Measurements from ENCODE around the gene NCAPH2. TPM values are rescaled to one million over a fixed set of nuclear protein-coding genes. Genes with fewer than 3 reads are reported as not detected.

Gene NCAPH2
- polyA plus RNA-seq, 3 donors: 23.6 to 35.0 (median 31.3) TPM

- no peak overlapping the region for H3K27ac ChIP-seq (ENCODE audit: low read depth, low read length)
- 79 to 89% (median 87%) methylated on average over 7 of the region's 8 CpGs for WGBS, 3 donors
Measured at GRCh38 chr22:50535113-50535512, 27.1 kb downstream of the NCAPH2 start.

DNA sequence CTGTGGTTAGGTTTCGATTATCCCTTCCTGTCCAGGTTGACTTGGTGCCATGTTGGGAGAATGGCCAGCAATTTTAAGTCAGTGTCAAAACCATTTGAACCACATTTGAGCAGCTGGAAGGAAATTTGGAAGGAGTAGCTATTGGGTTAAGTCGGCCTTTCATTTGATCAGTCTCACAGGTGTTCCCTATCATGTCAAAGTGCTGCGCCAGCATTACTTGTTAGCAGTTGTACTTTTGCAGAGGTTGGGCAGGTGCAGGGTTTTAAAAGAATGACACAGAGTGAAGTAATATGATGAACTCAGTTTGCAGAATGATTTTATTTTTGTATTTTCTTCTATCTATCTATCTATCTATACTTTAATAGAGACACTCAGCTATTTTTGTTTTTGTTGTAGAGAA lies 28.2 kb downstream of the NCAPH2 start:
- WGBS, 3 donors: 66 to 74% (median 73%) methylated on average over 3 of the region's 3 CpGs
- H3K27ac ChIP-seq (ENCODE audit: low read depth, low read length): no peak overlapping the region

DNA sequence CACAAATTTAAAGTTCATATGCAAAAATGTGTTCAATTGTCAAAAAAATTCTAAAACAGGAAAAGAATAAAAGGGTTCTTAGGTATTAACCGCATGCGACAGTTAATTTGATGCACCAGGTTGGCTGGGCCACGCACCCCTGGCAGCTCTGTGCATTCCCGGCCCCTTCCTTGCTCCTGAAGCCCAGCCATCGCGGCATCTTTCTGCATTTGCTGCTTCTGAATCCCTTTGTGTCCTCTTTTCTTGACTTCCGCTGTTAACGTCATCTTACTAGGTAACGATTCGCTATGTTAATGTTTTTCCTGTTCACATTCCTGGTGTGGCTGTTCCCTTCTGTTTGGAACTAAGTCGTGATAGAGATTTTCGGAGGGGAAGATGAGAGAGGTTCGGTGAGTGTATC lies 29.7 kb downstream of the NCAPH2 start:
- WGBS, 3 donors: 81 to 84% (median 82%) methylated on average over 13 of the region's 13 CpGs
- H3K27ac ChIP-seq (ENCODE audit: low read depth, low read length): peak overlapping the region; percentile 93

DNA sequence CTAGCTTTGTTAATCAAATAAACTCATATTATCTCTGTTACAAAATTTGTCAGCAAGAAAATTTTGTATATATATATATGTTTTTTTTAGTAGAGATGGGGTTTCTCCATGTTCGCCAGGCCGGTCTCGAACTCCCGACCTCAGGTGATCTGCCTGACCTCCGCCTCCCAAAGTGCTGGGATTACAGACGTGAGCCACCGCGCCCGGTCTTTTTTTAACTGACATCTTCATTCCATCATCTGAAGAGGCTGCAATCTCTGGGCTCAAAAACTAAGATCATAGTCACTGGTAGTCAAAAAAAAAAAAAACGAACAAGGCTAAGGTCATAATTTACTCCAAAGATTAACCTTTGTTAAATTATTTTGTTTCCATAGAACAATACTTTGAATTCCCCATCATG lies 32.4 kb downstream of the NCAPH2 start:
- no peak overlapping the region for H3K27ac ChIP-seq (ENCODE audit: low read depth, low read length)
- 75 to 81% (median 80%) methylated on average over 10 of the region's 10 CpGs for WGBS, 3 donors

GRCh38 chr22:50541667-50542026 lies 33.6 kb downstream of the NCAPH2 start:
- peak overlapping the region; percentile 48 for H3K27ac ChIP-seq (ENCODE audit: low read depth, low read length)
- WGBS, 3 donors: 43 to 92% (median 51%) methylated on average over 5 of the region's 5 CpGs

DNA sequence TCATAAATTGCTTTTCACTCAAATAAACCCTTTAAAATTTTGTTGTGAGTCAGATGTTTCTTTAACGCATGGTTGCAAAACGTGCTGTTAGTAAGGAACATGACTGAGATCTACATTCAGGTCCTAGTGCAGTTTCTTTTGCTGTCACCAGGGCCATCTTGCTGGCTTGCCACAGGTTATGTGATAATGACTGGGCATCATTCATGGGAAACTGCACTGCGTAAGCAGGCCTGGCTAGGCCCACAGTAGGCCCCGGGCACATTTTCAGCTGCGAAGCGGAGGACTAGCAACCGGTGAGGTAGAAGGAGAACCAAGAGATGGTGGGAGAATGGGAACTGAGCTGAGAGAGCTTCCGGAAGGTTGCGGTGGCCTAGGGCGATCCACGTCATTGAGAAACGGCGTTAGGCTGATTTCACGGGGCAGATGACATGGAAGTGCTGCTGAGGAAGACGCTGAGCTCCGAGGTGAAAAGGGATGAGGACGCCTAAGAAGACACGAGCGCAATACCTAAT lies 34.4 kb downstream of the NCAPH2 start:
- H3K27ac ChIP-seq (ENCODE audit: low read depth, low read length): peak overlapping the region; percentile 17
- WGBS, 3 donors: 58 to 92% (median 67%) methylated on average over 19 of the region's 19 CpGs

- H3K27ac ChIP-seq (ENCODE audit: low read depth, low read length): no peak overlapping the region
Measured at GRCh38 chr22:50544078-50544745, 36.2 kb downstream of the NCAPH2 start.

GRCh38 chr22:50544746-50545253 lies 36.8 kb downstream of the NCAPH2 start:
- 61 to 77% (median 72%) methylated on average over 5 of the region's 5 CpGs for WGBS, 3 donors
- no peak overlapping the region for H3K27ac ChIP-seq (ENCODE audit: low read depth, low read length)

More at GRCh38 chr22:50544078-50544745, 36.2 kb downstream of the NCAPH2 start:
- 3 to 7% (median 6%) methylated on average over 52 of the region's 52 CpGs for WGBS, 3 donors

- H3K27ac ChIP-seq (ENCODE audit: low read depth, low read length): no peak within 1 kb of the TSS
- WGBS, 3 donors: 62 to 71% (median 64%) methylated on average over 9 to 10 of the region's 10 CpGs
Measured at GRCh38 chr22:50545522-50546325, 37.7 kb downstream of the NCAPH2 start, which contains the start of gene KLHDC7B. TSS of gene KLHDC7B (plus strand) at chr22:50545899. CDS start at chr22:50546244, 345 bp downstream.

DNA sequence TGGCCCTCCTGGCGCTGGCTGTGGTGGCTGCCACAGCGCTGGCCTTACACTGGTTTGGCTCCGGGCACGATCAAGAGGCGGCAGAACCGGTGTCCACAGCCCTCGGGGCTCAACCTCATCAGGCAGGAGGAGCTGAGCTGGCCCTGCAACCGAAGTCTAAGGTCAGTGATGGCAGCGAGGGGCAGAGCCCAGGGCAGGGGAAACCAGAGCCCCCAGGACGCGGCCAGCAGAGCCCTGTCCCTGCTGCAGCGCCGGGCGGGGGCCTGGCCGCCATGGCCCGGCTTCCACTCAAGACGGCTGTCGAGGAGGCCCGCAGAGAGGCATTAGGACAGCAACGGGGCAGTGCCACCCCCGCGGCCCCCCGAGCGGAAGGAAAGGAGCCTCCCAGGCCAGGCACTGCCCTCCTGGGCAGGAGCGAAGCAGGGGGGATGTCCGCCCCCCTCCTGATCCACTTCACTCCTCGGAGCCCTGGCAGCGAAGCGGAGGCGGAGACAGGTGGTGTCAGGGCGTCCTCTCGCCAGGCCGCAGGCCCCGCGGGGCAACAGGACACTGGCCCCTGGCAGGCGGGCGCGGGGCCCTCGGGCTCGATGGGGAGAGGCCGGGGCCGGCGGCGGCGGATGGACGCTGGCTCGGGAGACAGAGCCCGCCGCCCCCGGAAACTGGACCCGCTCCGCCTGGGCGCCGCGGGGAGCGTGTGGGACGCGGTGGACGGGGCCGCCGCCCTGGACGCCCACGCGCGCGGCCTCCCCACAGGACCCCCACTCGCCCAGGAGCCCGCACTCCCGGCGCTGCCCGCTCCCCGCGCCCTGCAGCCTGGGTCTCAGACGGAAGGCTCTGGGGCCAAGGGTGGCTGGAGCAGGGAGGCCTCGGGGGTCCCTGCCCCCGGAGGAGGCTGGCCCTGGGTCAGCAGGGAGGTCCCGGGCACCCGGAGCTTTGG lies 38.6 kb downstream of the NCAPH2 start:
- H3K27ac ChIP-seq (ENCODE audit: low read depth, low read length): no peak overlapping the region
- WGBS, 3 donors: 52 to 65% (median 61%) methylated on average over 40 to 78 of the region's 78 CpGs

DNA sequence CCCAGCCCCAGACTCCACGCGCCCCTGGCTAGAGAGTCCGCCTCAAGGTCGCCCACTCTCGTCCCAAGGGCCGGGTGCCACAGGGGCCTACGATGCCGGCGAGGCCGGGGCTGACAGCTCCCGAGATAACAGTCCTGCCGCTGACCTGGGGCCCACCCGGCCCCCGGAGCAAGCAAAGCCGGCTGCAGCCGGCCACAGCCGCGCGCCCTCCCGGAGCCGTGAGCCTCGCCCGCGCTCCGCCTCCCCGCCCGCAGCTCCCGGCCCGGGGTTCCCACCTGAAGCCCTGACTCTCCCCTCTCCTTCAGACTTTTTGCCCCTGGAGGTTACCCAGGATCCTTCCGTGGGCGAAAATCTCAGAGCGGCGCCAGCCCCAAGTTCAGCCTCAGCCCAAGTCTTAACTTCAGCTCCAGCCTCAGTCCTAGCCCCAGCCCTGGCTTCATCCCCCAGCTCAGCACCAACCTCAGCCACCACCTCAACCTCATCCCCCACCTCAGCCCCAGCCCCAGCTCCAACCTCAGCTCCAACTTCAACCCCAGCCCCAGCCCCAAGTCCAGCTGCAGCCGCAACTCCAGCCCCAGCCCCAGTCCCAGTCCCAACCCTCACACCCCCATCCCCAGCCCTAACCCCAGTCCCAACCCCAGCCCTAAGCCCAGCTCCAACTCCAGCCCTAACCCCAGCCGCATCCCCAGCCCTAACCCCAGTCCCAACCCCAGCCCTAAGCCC lies 39.4 kb downstream of the NCAPH2 start:
- H3K27ac ChIP-seq (ENCODE audit: low read depth, low read length): no peak overlapping the region
- 27 to 36% (median 36%) methylated on average over 21 to 35 of the region's 35 CpGs for WGBS, 3 donors

DNA sequence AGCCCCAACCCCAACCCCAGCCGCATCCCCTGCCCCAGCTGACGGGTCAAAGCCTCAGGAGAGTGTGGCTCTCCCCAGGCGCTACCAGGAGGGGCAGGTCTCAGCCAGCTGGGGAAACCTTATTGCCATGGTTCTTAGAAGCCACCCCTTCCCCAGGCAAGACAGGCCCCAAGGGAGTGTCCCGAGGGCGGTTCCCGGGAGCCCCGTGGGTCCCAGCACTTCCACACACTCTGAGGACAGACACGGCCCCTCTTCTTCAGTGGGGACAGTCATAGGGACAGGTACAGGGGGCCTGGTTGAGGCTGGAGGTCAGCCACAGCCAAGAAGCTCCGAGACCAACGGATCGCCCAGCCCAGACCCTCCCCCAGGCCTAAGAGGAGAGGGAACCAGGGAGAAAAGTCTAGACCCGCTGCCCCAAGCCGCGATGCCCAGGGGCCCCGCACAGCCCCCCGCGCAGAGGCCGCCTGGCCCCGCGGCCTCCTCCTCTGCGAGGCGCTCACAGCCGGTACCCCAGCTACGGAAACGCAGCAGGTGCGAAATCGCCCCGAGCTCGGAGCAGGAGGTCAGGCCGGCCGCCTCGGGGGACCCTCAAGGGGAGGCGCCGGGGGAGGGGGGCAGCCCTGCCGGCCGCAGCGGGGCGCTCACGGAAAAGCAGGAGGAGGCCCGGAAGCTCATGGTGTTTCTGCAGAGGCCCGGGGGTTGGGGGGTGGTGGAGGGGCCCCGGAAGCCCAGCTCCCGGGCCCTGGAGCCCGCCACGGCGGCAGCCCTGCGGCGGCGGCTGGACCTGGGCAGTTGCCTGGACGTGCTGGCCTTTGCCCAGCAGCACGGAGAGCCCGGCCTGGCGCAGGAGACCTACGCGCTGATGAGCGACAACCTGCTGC lies 40.3 kb downstream of the NCAPH2 start:
- WGBS, 3 donors: 11 to 14% (median 12%) methylated on average over 47 to 56 of the region's 56 CpGs
- no peak overlapping the region for H3K27ac ChIP-seq (ENCODE audit: low read depth, low read length)

GRCh38 chr22:50548921-50549790 lies 41.1 kb downstream of the NCAPH2 start:
- H3K27ac ChIP-seq (ENCODE audit: low read depth, low read length): no peak overlapping the region
- 61 to 64% (median 63%) methylated on average over 62 to 68 of the region's 68 CpGs for WGBS, 3 donors

GRCh38 chr22:50550395-50550794 lies 42.4 kb downstream of the NCAPH2 start:
- 87 to 94% (median 93%) methylated on average over 8 of the region's 8 CpGs for WGBS, 3 donors

GRCh38 chr22:50551160-50551752 lies 43.2 kb downstream of the NCAPH2 start:
- WGBS, 3 donors: 92 to 98% (median 95%) methylated on average over 11 of the region's 11 CpGs

More at GRCh38 chr22:50550395-50550794, 42.4 kb downstream of the NCAPH2 start:
- H3K27ac ChIP-seq (ENCODE audit: low read depth, low read length): no peak overlapping the region

More at GRCh38 chr22:50551160-50551752, 43.2 kb downstream of the NCAPH2 start:
- H3K27ac ChIP-seq (ENCODE audit: low read depth, low read length): no peak overlapping the region
